Endothelial cell of umbilical vein (primary cell): ENCODE measurements around the gene TAF6. TPM values are rescaled to one million over a fixed set of nuclear protein-coding genes. Genes with fewer than 3 reads are reported as not detected.

Experiments used
- BruUV-seq: library from RNA; stranded (reverse); fragments of 400-500 nt; replicated peaks from 2 replicates; lab custom pipeline; 2021; lab: Mats Ljungman, UMichigan
- CTCF ChIA-PET: fragments of 300-600, 350-600 bp; sonication (Branson Sonifier 250); formaldehyde crosslinking; loops from one replicate; lab custom pipeline; 2021; ENCODE audit warnings: antibody characterized with exemption, inconsistent platforms; lab: Charles Lee
- POLR2A ChIA-PET: fragments of 300-600, 350-600 bp; sonication (Branson Sonifier 250); formaldehyde crosslinking; loops from one replicate; lab custom pipeline; 2021; ENCODE audit warnings: antibody characterized with exemption, inconsistent platforms; lab: Charles Lee
- DNase-seq: peaks from one replicate; pipeline ENCODE4 v3.0.0-alpha.2; 2011; ENCODE audit warnings: low read depth, low spot score
- FAIRE-seq: peaks from 2 replicates; lab custom pipeline; 2011; peaks lifted over from hg19 to GRCh38; lab: Jason Lieb, UNC
- H2AFZ ChIP-seq: 2 replicates; pipeline ENCODE4 v1.6.0; 2012; ENCODE audit warnings: low read depth, low read length, control low read depth, inconsistent platforms
- H3K27ac ChIP-seq: 2 replicates; pipeline ENCODE4 v1.5.1; 2011; ENCODE audit warnings: low read depth, mild to moderate bottlenecking, control low read depth, low read length, moderate library complexity; ENCODE audit not compliant: insufficient read depth
- H3K27me3 ChIP-seq, 2 experiments: 2 replicates each; pipeline versions ENCODE4 v1.6.0 to v1.6.1; 2011; ENCODE audit warnings: low read length in 2 of 2, mixed read lengths in 1 of 2; ENCODE audit not compliant: control insufficient read depth in 2 of 2, insufficient read depth in 2 of 2
- H3K36me3 ChIP-seq, 2 experiments: 2 replicates in 1 of 2; 3 replicates in 1 of 2; pipeline ENCODE4 v1.5.1; 2011; ENCODE audit warnings: low read length in 2 of 2, mild to moderate bottlenecking in 1 of 2, moderate library complexity in 1 of 2; ENCODE audit not compliant: control insufficient read depth in 2 of 2, insufficient read depth in 2 of 2; ENCODE audit errors: extremely low read depth in 1 of 2
- H3K4me1 ChIP-seq: 3 replicates; pipeline ENCODE4 v1.5.1; 2011; ENCODE audit warnings: mild to moderate bottlenecking, low read length; ENCODE audit not compliant: control insufficient read depth, insufficient read depth; ENCODE audit errors: extremely low read depth
- H3K4me2 ChIP-seq: 2 replicates; pipeline ENCODE4 v1.6.1; 2011; ENCODE audit warnings: low read length, control low read depth, mixed read lengths; ENCODE audit not compliant: insufficient read depth
- H3K4me3 ChIP-seq, 3 experiments: fragments of 200-600 bp in 1 of 3; sonication (generic), shearing (Covaris generic) in 1 of 3; replicated peaks in 1 of 3; 2 replicates each; pipeline ENCODE4 v1.5.1; 2011 to 2016; ENCODE audit warnings: control low read depth in 3 of 3, low read length in 3 of 3, mild to moderate bottlenecking in 2 of 3, inconsistent platforms in 1 of 3, low read depth in 1 of 3, moderate library complexity in 1 of 3; ENCODE audit not compliant: insufficient read depth in 1 of 3
- H3K79me2 ChIP-seq: 2 replicates; pipeline ENCODE4 v1.6.0; 2012; ENCODE audit warnings: low read length, inconsistent platforms; ENCODE audit not compliant: control insufficient read depth, insufficient read depth
- H3K9ac ChIP-seq: replicated peaks from 2 replicates; pipeline ENCODE3; 2011; ENCODE audit warnings: low read length, control low read depth; ENCODE audit not compliant: insufficient read depth; ENCODE audit errors: extremely low read depth
- H3K9me1 ChIP-seq: replicated peaks from 3 replicates; pipeline ENCODE4 v1.6.0; 2011; ENCODE audit warnings: mild to moderate bottlenecking, low read length; ENCODE audit not compliant: control insufficient read depth, insufficient read depth; ENCODE audit errors: extremely low read depth
- H3K9me3 ChIP-seq: replicated peaks from 2 replicates; pipeline ENCODE4 v1.5.1; 2012; ENCODE audit warnings: low read length, inconsistent platforms; ENCODE audit not compliant: control insufficient read depth, insufficient read depth
- H4K20me1 ChIP-seq: replicated peaks from 2 replicates; pipeline ENCODE3; 2011; ENCODE audit warnings: mild to moderate bottlenecking, low read length; ENCODE audit not compliant: control insufficient read depth, insufficient read depth; ENCODE audit errors: extremely low read depth
- EZH2 ChIP-seq: IDR thresholded peaks from 2 replicates; pipeline ENCODE4 v1.6.1; 2012; ENCODE audit warnings: borderline replicate concordance, low read depth, mild to moderate bottlenecking, moderate library complexity, low read length, inconsistent platforms; ENCODE audit not compliant: severe bottlenecking
- FOS ChIP-seq: IDR thresholded peaks from 2 replicates; pipeline ENCODE4 v1.6.1; 2011; ENCODE audit warnings: mild to moderate bottlenecking, low read length, moderate library complexity, borderline replicate concordance; ENCODE audit not compliant: insufficient read depth
- GATA2 ChIP-seq: IDR thresholded peaks from 2 replicates; pipeline ENCODE4 v1.7.0; 2011; ENCODE audit warnings: low read depth, mild to moderate bottlenecking, moderate library complexity, mixed read lengths, low read length; ENCODE audit not compliant: insufficient read length, insufficient read depth
- JUN ChIP-seq: IDR thresholded peaks from 2 replicates; pipeline ENCODE4 v1.6.1; 2011; ENCODE audit warnings: borderline replicate concordance, low read depth; ENCODE audit not compliant: insufficient read length, insufficient read depth
- MYC ChIP-seq: IDR thresholded peaks from one replicate; pipeline ENCODE4 v1.6.1; 2011; ENCODE audit warnings: mild to moderate bottlenecking, low read depth, low read length
- POLR2A ChIP-seq: IDR thresholded peaks from 2 replicates; pipeline ENCODE4 v1.6.1; 2012; ENCODE audit warnings: low read depth, mild to moderate bottlenecking, control low read depth, low read length
- POLR2AphosphoS5 ChIP-seq: IDR thresholded peaks from 2 replicates; pipeline ENCODE4 v1.6.1; 2012; ENCODE audit warnings: low read depth, mild to moderate bottlenecking, control low read depth, low read length, moderate library complexity; ENCODE audit not compliant: insufficient read depth
- dilution Hi-C: fragments of 300-500 bp; cut with MboI; formaldehyde crosslinking; loops from one replicate; pipeline ENCODE4 v1.15.0; 2019; ENCODE audit warnings: low sequenced_read_pairs; ENCODE audit not compliant: extremely low pct_ligation_motif_present
- intact Hi-C: fragments of 100-400 bp; cut with micrococcal nuclease; formaldehyde crosslinking; loops from one replicate; pipeline ENCODE4 v1.10.0; 2022
- polyA plus RNA-seq, 4 experiments: library from polyadenylated mRNA; depleted of rRNA in 3 of 4; stranded (reverse) in 3 of 4; unstranded in 1 of 4; fragments of >200 nt; gene quantifications; 2 replicates each; pipeline versions ENCODE4 v1.2.1 to v1.2.3, GENCODE V29; 2011 to 2012; ENCODE audit warnings: missing spikeins in 1 of 4
- total RNA-seq: library from RNA; stranded (reverse); gene quantifications from 2 replicates; pipeline ENCODE4 v1.2.3, GENCODE V29; 2021
- TF ChIP-seq, protein P1 (sequence below), 2 donors: IDR thresholded peaks; 1 replicate in 1 of 2; 2 replicates in 1 of 2; pipeline ENCODE4 v1.5.1; 2011; ENCODE audit warnings: low read length in 2 of 2, mild to moderate bottlenecking in 2 of 2, moderate library complexity in 2 of 2, control low read depth in 1 of 2, inconsistent platforms in 1 of 2, low read depth in 1 of 2; ENCODE audit not compliant: insufficient read depth in 1 of 2; ENCODE audit errors: extremely low read depth in 1 of 2
- TF ChIP-seq, protein P2 (sequence below): IDR thresholded peaks from 2 replicates; pipeline ENCODE4 v1.6.1; 2011; ENCODE audit not compliant: insufficient read depth, insufficient read length

The TAF6 gene
- total and polyA plus RNA-seq, 2 donors (not counting 3 experiments of a cell fraction or from before 2014, with no cell fraction given), result 32.7 to 64.6 TPM

DNA sequence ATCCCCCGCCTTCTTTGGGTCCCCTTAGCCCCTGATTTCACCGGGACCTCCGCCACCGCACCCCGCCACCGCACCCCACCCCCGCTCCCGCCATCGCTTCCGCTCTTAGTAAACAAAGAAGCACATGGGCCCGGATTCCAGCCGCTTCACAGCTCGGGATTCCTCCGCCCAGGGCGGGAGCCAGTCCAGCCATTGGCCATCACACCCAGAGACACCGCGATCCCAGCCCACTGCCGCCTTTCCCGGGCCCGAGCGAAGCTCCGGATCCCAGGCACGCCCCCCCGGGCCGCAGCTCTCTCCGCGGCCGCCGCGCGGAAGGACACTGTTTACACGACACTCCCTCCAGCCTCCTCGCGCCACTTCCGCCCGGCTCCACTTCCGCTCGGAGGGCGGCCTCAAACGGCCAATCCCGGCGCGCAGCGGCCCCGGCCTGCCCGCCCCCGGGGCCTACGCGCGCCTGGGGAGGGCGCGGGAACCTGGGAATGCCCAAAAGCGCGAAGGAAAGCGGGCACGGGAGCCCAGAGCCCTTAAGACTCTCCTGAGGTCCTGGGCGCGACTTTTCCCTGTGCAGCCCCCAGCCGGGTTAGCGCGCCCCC, 18.6 kb downstream of the TAF6 start:
- ChIA-PET POLR2A (interaction anchor here (0.6 to 2.8 kb wide), 6 partner anchors 12 to 79 kb away, joined by 3 to 15 read pairs (median 6); partner anchors contain the start of gene COPS6), CTCF (interaction anchor here (1.1 to 2.8 kb wide), 7 partner anchors 11 to 51 kb away, joined by 3 to 18 read pairs (median 5); partner anchors contain the start of genes COPS6, MBLAC1 and ZSCAN21)
- peaks cover 43% of the 10 kb centered on the region for H3K79me2 ChIP-seq
- peak overlapping the region; percentile 15 for H2AFZ ChIP-seq
- peaks cover 18% of the 10 kb centered on the region for H3K4me1 ChIP-seq
- no TSS peak for BruUV-seq
- DNase-seq (peak; percentile 97), FAIRE-seq (peak; percentile 82)
- no peak for TF ChIP-seq POLR2A
- TF ChIP-seq GATA2, result no peak
- TF ChIP-seq, protein P1, sequence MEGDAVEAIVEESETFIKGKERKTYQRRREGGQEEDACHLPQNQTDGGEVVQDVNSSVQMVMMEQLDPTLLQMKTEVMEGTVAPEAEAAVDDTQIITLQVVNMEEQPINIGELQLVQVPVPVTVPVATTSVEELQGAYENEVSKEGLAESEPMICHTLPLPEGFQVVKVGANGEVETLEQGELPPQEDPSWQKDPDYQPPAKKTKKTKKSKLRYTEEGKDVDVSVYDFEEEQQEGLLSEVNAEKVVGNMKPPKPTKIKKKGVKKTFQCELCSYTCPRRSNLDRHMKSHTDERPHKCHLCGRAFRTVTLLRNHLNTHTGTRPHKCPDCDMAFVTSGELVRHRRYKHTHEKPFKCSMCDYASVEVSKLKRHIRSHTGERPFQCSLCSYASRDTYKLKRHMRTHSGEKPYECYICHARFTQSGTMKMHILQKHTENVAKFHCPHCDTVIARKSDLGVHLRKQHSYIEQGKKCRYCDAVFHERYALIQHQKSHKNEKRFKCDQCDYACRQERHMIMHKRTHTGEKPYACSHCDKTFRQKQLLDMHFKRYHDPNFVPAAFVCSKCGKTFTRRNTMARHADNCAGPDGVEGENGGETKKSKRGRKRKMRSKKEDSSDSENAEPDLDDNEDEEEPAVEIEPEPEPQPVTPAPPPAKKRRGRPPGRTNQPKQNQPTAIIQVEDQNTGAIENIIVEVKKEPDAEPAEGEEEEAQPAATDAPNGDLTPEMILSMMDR (IDR thresholded peaks at IDR 0.05; ENCODE audit: extremely low read depth in 1 of 2, insufficient read depth in 1 of 2, low read depth in 1 of 2, low read length in 2 of 2), result no peak
- TF ChIP-seq POLR2AphosphoS5, result peak; percentile 71
- peak; percentile 35 for TF ChIP-seq MYC
- TF ChIP-seq JUN, result no peak
- TF ChIP-seq EZH2, result no peak
- TF ChIP-seq FOS, result no peak
- TF ChIP-seq, protein P2, sequence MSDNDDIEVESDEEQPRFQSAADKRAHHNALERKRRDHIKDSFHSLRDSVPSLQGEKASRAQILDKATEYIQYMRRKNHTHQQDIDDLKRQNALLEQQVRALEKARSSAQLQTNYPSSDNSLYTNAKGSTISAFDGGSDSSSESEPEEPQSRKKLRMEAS, result peak; percentile 86
- no peaks in the 10 kb centered on the region for H4K20me1 ChIP-seq
- H3K27me3 ChIP-seq, result no peaks in the 10 kb centered on the region
- intact Hi-C loops (loop anchor here (1.0 to 10.0 kb wide), 7 partner anchors 13 to 1024 kb away; partner anchors contain the start of genes CNPY4, GPC2, LAMTOR4 and SERPINE1), dilution Hi-C loops (no loop called here)
- H3K36me3 ChIP-seq, result peaks cover 29 to 37% of the 10 kb centered on the region in 2 experiments
- peak overlapping the region; percentile 92 for H3K9ac ChIP-seq
- H3K4me2 ChIP-seq, result peak overlapping the region; percentile 94
- H3K9me3 ChIP-seq, result no peaks in the 10 kb centered on the region
- peak overlapping the region; percentile 84 for H3K27ac ChIP-seq
- H3K4me3 ChIP-seq, result peak overlapping the region; percentile 74 to 96 (median 75)
- H3K9me1 ChIP-seq, result no peaks in the 10 kb centered on the region
